IPS-NIHi7 (cell line): Measurements from ENCODE around the gene TMEM184B.
A peak's percentile ranks its signal among the peaks of the same experiment; 100 is the strongest.
"Not testable (repeated sequence)": the region's sequence is repeated elsewhere in the genome, so short reads cannot be mapped to it uniquely, and the experiment has no call there.

Experiments
- DNase-seq: peaks from one replicate; pipeline ENCODE4 v3.0.0; 2012; ENCODE audit warnings: mixed read lengths; ENCODE audit errors: extremely low spot score

The TMEM184B gene

DNA sequence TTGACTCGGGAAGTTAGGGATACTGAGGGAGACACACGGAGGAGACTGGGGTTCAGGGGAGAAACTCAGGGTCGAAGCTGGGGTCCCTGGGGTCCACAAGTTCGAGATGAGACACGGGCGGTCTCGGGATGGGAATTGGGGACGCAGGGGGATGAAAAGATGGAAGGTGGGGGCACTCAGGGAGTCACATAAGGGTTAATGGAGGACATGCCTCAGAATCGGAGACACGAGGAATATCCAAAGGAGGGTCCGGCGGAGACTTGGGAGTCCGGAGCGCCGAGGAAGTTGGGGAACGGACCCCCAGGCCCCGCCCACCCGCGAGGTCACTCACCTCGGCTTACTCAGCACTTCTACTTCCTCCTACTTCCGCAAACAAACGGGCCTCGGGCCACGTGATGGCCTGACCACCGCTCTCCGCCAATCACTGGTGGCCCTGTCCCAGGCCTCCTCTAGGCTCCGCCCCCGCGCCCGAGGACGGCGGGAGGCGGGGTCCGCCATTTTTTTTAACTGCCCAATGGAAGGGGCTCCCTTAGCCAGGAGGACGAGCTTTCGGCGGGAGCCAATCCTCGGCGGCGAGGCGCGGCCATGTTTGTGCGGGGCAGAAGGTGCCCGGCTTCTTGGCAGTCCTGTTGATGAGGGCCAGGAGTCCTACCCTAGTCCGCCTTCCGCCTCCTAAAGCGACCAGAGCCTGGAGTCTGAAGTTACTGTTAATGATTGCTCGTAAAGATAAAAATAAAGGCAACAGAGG is 91.2 kb downstream of the TMEM184B start, which contains the start of gene PLA2G6:
PLA2G6 (minus strand) TSS at position 378 of the 748 bp plus-strand sequence. CDS start 12,404 bp downstream, outside the sequence.
- peak; percentile 99 for DNase-seq

DNA sequence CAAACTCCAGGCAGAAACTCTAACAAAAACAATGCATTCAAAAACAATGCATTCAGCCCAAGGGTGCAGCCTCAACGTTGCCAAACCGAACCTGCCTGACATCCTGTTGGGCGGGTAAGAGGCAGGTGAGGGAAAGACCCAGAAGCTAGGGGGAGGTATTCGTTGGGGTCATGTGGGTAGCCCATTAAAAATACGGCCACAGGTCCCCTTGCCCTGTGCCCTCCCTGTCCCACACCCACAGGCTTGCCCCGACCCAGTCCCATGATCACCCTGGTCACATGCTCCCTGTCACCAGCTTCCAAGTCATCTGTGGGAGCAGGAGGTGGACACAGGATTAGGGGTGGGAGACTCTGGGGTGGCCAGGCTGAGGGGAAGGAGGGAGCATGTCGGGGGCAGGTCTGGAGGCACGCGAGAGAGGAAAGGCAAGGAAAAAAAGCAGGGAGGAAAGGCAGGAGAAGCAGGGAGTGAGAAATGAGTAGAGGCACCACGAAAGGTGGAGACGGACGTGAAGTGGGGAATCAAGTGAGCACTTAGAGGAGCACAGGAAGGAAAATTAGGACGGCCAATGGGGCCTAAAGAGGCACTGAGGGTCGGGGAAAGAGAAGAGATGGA is 91.9 kb downstream of the TMEM184B start:
- DNase-seq = no peak

DNA sequence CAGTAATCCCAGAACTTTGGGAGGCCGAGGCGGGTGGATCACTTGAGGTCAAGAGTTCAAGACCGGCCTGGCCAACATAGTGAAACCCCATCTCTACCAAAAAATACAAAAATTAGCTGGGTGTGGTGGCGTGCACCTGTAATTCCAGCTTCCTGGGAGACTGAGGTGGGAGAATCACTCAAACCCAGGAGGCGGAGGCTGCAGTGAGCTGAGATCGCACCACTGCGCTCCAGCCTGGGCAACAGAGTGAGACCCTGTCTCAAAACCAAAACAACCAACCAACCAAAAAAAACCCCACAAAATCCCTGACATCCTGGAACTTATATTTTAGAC is 94.2 kb downstream of the TMEM184B start:
- DNase-seq = not testable (repeated sequence)

DNA sequence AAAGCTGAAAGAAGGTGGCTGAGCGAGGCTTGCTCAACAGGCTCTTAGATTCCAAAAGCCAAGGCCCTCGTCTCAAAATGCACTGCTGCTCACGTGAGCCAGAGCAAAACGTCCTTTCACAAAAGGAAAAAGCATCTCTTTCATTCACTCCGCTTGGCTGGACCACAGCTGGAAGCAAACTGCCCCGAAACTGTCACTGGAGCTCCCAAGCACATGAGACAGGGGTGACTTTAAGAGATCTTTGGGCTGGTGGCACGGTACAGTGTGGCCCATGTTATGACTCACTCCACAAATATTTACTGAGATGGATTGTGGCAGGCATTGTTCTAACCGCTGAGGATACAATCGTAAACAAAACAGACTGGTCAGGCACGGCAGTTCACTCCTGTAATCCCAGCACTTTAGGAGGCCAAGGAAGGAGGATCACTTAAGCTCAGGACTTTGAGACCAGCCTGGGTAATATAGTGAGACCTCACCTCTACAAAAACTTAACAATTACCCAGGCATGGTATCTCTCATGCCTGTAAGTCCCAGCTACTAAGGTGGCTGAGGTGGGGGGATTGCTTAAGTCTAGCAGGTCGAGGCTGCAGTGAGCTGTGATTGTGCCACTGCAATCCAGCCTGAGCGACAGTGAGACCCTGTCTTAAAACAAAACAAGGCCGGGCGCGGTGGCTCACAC is 94.7 kb downstream of the TMEM184B start:
- no peak for DNase-seq

DNA sequence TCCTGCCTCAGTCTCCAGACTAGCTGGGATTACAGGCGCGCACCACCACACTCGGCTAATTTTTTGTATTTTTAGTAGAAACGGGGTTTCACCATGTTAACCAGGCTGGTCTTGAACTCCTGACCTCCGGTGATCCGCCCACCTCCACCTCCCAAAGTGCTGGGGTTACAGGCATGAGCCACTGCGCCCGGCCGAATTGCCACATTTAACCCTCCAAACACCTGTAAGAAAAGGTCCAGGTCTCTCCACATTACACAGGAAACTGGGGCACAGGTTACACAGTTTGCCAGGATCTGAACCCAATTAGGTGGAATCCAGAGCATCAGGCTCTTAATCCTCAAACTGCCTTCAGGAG is 95.3 kb downstream of the TMEM184B start:
- not testable (repeated sequence) for DNase-seq

DNA sequence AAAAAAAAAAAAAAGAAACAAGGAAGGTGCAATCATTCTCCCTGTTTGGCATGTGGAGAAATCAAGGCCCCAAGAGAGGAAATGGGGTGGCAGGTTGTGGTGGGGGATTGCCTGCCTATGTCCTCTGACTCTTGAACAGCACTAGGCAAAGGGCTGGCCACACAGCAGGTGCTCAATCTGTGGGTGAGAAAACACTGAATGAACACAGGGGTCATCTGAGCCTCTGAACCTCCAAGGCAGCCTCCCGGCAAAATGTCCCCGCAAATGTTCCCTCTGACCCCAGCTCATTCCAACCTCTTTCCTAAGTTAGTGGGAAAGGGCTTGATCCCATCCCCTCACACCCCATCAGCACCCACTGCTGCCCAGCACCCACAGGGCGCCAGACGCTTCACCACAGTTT is 95.8 kb downstream of the TMEM184B start:
- DNase-seq = no peak

DNA sequence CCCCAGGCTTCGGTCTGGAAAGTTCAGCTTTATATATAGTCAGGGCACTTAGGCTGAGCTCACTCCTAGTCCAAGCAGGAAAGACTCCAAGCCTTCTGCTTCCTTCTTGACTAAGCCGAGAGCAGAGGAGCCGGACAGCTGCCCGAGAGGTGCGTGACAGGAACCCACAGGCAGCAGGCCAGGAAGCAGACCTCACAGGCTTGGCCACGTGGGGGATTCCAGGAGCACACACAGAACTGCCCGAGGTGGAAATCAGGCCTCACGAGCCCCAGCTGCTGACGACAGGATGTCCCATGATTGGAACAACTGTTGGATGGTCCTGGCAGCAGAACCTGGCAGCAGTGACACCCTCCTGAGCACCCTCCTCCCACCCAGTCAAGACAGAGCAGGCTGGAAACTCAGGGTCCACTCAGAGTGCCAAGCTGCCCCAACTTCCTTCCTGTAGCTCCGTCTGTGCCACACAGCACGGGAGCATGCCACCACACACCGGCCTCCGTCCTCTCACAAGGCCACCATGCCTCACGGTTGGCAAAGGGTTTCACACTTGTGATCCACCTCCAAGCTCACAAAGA is 96.6 kb downstream of the TMEM184B start:
- no peak for DNase-seq

DNA sequence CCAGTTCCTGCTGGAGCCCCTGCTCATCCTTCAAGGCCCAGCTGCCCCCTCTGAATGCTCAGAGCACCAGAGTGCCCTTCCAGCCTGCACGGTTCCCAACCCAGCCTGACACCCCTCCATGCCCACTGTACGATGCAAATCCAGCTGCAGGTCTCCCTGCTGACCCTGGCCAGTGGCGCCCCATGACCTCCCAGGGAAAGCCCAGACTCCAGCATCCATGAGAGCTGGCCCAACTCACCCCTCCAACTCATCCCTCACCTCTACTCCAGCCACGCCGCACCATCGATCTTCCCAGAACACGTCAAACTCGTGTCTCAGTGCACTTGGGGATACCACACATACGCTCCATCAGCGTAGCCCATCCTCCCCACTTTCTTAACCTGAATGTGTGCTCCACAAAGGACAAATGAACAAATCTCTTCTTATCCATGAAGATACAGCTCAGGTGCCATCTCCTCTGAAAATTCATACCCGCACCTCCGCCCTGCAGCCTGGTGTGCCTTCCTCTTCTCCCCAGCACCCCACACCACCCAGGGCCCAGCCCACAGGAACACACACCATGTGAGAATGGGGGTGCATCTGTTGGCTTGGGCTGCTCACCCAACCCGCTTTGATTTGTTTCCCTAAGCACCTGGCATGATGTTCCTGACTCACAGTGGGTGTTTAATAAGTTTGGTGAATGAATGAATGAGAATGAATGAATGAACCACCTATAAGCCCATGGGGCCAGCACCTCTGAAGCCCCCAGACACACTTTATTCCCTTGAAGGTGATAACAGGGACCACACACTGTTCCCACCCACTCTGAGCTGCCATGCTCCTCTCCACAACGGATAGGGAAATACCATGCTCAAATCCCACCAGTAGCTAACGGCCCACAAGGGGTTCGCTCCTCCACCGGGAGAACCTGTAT is 97.3 kb downstream of the TMEM184B start:
- no peak for DNase-seq

DNA sequence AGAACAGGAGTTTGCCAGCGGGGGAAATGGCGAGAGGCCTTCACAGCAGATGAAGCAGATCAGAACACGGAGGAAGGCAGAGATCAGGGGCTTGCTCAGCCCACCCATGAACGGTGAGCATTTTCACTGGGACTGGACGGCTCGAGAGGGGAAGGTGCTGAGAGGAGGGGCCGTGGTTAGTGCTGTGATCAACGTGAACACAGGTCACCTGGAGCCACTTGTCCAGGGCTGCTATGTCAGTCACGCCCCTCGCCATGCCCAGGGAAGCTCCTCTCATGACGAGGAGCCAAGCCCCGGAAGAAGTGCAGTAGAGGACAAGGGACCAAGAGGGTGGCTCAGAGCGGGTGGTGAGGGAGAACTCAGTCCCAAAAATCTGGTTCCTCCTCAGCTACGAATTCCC is 98.2 kb downstream of the TMEM184B start:
- no peak for DNase-seq

DNA sequence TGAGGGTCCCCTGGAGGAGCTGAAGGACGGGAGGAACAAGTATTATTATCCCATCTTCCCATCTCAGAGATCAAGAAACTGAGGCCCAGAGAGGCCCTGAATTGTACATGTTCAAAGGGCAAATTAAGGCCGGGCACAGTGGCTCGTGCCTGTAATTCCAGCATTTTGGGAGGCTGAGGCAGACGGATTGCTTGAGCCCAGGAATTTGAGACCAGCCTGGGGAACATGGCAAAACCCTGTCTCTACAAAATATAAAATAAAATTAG is 99.2 kb downstream of the TMEM184B start:
- no peak for DNase-seq

DNA sequence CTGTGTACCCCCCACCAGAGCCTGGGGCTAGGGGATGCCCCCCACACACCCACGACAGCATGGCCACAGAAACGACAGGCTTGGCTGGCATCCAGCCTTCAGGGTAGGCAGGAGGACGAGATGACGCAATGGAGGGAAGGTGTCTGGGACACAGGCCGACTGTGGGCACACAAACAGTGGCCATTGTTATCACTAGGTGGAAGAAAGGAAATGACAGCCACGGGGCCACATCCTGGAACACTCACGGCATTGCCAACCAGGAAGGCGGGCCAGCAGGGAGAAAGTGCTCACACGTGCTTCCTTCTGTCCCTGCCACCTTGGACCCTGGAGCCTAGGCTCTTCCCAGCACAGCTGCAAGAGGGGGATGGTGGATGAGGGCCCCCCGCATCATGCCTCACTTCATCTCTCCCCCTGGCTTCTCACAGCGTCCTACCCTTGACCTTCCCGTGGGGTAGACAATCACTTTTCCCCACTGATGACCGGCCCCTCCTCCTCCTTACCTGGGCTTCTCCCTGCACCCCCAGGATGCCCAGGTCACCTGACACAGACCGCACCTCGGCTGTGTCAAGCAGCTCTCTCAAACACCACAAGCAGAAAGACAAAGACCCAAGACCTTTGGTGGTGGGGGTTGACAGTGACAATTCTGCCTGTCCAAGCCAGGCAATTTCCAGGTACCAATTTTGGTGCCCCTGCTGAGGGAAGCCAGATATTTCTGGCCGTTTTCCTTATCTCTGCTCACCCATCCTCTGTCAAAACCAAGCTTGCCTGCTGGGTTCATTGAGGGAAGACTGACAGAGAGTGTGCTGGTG is 99.8 kb downstream of the TMEM184B start:
- no peak for DNase-seq

DNA sequence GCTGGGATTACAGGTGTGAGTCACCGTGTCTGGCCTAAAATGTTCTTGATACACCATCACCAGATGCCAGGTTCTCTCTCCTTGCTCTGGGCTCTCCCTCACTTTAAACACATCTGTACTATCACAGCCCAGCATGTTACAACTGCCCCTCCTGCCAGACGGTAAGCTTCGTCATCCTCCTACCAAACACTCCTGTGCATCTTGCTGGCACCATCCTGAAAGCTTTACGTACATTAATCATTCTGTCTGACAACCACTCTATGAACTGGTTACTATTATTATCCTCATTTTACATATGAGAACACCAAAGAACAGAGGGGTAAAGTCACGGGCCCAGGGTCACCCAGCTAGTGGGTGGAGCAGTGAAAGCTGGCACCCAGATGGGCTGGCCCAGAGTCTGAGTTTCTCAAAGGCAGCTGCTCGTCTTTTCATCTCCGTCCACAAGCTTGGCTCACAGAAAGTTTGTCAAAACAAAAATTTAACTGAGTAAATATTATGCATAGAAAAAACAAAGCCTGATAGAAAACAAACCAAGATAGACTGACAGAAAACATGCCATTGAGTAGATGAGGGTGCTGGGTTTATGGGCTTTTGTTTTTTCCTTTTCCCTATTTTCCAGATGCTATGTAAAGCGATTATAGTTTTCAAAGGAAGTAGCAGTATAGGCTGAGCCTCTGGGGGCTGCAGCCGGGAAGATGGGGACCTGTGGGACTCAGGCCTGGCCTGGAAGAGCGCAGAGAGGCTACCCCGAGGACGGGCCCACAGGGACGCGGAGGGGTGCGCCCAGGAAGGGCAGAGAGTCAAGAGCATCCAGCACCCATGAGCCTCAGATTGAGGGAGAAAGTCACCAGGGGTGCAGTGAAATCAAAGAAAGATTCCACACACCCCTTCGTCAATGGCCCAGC is 100.6 kb downstream of the TMEM184B start:
- DNase-seq = no peak

DNA sequence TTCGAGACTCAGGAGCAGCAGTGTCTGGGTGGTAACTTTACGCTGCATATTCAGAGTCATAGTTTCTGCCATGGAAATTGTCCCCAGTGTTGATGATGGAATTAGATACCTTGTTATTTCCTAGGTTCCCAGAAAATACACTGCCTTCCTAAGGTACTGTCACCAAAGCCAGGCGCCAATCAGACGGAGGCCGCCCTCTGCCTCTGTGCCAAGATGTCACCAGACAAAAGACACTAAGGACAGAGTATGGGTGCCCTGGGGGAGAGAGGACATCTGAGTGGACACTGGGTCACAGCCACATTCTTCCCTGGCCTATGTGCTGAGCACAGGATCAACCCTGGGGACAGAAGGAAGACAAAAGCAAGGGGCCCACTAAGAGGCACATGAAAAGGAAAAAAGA is 102.3 kb downstream of the TMEM184B start:
- DNase-seq = no peak
